ENCODE measurements around the gene OLR1.
"Not testable (repeated sequence)": the region's sequence is repeated elsewhere in the genome, so short reads cannot be mapped to it uniquely, and the experiment has no call there.

OLR1 gene

GRCh38 chr12:10171973-10172728 lies at the start of gene OLR1:
TSS of gene OLR1 (minus strand) at chr12:10172132. CDS start at chr12:10172077, 55 bp downstream.
- FAIRE-seq: no peak

GRCh38 chr12:10220398-10221077 lies 48.6 kb upstream of the OLR1 start:
- FAIRE-seq: no peak

DNA sequence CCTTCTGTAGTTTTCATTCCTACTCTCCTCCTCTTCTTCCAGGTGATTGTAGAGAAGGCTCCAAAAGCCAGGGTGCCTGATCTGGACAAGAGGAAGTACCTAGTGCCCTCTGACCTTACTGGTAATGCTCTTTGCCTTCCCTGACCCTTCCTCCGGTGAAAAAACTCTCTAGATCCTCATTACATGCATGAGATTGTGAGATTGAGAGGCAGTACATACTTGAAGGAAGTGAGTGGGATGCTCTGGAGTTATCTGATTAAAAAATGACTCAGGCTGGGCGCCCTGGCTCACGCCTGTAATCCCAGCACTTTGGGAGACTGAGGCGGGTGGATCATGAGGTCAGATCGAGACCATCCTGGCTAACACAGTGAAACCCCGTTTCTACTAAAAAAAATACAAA lies 46.1 kb upstream of the OLR1 start:
- FAIRE-seq: no peak

- FAIRE-seq: not testable (repeated sequence)
These were observed 44.0 kb upstream of the OLR1 start for GRCh38 chr12:10215946-10216345.

- no peak for FAIRE-seq
These were observed 43.5 kb upstream of the OLR1 start for GRCh38 chr12:10215436-10215835.

DNA sequence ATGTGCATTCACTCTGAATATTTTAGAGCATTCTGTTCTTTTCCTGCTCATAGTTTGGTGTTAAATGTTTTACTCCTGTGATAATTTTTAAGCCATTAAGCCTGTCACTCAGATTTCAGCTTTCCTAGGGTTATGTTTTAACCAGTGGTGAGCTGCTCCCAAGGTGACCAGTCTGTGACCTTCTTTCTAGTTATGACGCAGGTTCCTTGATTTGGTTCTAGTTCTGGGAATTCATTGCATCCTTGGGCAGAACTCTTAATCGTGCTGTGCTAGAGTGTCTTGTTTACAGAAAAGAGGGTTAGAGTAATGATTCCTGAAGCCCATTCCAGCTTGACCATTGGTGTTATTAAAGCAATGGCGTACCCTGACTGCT lies 42.9 kb upstream of the OLR1 start:
- no peak for FAIRE-seq

- FAIRE-seq: no peak
These were observed 42.4 kb upstream of the OLR1 start for GRCh38 chr12:10214136-10214894.

GRCh38 chr12:10213168-10214135 lies 41.5 kb upstream of the OLR1 start:
- no peak for FAIRE-seq

DNA sequence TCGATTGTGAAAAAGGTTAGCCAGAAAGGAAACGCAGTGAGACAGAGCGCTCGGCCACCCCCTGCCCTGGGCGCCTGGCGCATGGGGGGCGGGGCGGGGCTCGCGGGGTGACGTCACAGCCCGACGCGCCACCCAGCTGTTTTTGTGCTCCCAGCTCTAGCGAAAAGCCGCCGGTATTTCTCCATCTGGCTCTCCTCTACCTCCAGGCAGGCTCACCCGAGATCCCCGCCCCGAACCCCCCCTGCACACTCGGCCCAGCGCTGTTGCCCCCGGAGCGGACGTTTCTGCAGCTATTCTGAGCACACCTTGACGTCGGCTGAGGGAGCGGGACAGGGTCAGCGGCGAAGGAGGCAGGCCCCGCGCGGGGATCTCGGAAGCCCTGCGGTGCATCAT lies 40.8 kb upstream of the OLR1 start, which contains the start of gene GABARAPL1:
Gene GABARAPL1 (plus strand): TSS at position 139 of the 393 bp plus-strand sequence. CDS start 253 bp downstream, at position 392.
- no peak for FAIRE-seq

DNA sequence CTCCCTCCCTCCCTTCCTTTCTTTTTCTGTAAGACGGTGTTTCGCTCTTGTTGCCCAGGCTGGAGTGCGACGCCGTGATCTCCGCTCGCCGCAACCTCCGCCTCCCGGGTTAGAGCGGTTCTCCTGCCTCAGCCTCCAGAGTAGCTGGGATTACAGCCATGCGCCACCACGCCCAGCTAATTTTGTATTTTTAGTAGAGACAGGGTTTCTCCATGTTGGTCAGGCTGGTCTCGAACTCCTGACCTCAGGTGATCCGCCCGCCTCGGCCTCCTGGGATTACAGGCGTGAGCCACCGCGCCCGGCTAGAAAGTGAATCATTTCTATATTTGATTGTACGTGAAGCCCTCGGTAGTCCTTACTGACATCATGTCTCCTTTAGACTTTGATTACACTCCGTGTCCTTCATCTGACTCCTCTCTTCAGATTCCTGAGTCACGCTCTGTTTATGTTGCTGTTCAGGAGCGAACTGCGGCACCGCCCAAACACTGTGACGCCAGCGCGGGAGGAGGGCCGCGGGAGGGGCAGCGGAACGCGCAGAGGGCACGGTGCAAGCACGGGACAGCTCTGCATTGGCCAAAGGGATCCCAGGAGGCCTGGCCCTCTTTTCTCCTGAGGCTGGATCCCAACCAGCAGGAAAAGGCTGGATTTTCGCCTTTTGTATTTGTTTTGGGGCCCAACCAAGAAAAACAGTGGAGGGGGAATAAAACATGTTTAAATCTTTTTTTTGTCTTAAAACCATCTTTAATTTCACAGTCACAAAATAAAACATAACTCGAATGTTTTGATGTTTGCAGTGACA lies 40.2 kb upstream of the OLR1 start:
- FAIRE-seq: peak; percentile 86

GRCh38 chr12:10211101-10211939 lies 39.4 kb upstream of the OLR1 start:
- no peak for FAIRE-seq

DNA sequence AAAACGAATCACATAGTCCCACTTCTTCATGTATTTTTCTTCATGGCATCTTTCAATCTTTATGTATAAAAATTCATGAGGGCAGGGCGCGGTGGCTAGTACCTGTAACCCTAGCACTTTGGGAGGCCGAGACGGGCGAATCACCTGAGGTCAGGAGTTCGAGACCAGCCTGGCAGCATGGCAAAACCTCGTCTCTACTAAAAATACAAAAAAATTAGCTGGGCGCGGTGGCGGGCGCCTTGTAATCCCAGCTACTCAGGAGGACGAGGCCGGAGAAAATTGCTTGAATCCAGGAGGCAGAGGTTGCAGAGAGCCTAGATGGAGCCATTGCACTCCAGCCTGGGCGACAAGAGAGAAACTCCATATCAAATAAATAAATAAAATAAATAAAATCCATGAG lies 38.3 kb upstream of the OLR1 start:
- no peak for FAIRE-seq

DNA sequence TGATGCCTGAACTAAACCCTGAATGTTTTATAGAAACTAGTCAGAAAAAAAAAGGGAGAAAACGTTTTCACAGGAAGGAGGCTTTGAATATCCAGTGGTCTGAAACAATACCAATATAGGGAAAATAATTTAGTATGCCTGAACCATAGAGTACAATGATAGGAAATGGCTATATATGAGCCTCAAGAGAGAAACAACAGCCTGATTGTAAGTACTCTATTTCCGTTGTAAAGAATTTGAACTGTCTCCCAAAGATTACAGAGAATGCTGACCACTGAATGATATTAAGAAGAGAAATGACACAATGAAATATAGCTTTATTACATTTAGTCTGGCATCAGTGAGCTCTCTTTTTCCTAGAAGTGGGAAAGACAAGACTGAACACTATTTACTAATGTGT lies 35.2 kb upstream of the OLR1 start:
- FAIRE-seq: no peak

DNA sequence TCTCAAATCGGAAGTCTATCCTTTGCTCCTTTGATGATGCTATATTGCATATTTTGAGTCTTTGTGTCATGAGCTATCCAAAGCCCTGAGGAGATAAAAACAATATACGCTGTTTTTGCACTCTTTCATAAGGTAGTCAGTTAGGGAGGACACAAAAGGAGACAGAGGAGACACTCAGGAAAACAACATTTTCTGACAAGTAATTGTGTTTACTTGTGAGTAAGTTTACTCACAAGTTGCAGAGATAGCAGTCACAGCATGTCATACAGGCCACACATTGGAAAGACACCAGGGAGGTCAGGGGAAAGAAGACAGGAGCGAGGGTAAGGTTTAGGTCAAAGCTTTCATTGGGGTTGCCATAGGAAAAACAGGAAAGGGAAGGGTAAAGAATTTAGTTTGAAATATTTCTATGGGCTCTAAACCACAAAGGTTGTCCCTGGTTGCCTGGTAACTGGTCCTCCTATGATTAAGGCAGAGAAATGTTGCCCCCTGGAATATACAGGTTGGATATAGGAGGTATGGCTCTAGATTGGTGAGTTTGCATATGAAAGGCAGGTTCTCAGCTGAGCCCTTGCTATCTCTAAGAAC lies 33.4 kb upstream of the OLR1 start:
- no peak for FAIRE-seq

- FAIRE-seq: not testable (repeated sequence)
These were observed 32.6 kb upstream of the OLR1 start for GRCh38 chr12:10204495-10204894.

DNA sequence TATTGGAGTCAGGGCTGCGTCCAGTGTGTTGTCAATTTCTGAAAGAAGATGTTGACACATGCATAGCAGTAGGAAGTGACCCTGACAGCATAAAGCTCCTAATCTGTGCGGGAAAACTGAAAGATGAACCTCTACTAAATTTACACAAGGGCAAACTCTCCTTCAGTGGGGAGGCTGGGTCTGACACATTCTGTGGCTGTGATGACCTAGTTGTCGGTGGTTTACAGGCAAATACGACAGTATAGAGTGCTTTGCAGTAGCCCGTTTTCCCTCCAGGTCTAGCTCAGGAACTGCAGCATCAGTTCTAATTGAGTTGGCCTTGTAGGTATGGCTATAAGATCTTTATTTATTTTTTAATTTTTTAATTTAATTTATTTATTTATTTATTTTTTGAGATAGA lies 25.9 kb upstream of the OLR1 start:
- no peak for FAIRE-seq

GRCh38 chr12:10196210-10196609 lies 24.3 kb upstream of the OLR1 start:
- FAIRE-seq: no peak

DNA sequence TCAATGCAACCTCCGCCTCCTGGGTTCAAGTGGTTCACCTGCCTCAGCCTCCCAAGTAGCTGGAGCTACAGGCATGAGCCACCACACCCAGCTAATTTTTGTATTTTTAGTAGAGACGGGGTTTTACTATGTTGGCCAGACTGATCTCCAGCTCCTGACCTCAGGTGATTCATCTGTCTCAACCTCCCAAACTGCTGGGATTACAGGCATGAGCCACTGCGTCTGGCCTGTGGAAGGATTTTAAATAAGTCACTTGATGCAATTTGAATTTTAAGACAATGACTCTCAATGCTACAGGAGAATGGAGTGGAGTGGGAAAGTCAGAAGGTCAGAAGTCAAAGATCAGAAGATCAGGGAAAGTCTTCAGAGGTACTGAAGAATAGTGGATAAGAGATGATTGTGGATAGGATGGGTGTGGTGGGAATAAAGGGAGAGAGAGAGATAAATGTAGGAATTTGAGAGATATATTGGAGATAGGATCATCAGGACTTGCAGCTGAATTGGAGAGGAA lies 22.3 kb upstream of the OLR1 start:
- no peak for FAIRE-seq

DNA sequence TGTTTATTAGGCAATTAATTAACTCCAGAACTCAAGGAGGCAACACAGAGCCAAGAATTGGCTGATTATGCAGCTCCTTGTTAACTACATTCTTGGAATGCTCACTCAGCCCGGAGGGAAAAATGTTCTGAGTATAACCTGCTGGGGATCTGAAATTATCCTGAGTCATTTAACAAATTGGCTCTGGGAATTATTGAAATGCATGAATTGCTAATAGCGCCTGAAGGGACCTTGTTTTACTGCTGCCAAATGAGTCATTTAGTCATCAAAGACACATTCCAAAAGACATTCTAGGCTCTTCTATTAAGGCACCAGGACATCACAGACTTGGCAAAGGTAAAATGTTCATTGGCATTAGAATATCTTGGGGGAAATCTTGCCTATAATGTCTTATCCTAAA lies 19.9 kb upstream of the OLR1 start:
- FAIRE-seq: no peak
